ENCODE data around the gene GSN. TPM values are rescaled to one million over a fixed set of nuclear protein-coding genes. Genes with fewer than 3 reads are reported as not detected.

Gene GSN
- total and polyA plus RNA-seq, 12 donors = 78.5 to 735 (median 293) TPM

DNA sequence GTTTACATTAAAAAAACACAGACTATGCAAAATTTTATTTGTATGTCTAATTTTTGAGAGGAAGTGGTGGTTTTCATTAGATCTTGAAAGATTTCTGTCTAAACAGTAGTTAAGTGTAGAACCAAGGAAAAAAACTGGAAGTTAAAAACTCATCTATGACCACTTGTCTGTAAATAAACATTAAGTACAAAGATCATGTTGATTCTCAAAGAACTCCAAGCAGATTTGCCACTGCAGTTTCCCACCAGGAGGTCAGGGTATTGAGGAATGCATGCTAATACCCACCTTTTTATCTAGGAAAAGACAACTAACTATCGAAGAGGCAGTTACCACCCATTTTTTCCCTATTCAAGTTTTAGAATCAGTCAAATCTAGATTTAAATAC, 100.2 kb downstream of the GSN start:
- Histone ChIP-seq H3K4me1 (replicated peaks in 1 of 2) (peaks cover 46 to 78% of the 10 kb centered on the region in 2 donors), H3K4me3 (peak overlapping the region in 1 of 4 donors; percentile 56), H3K9me3 (replicated peaks in 1 of 3) (no peaks in the 10 kb centered on the region), H3K36me3 (replicated peaks in 1 of 2) (peaks cover 0 to 5% of the 10 kb centered on the region in 2 donors), H3K27me3 (no peaks in the 10 kb centered on the region), H3K27ac (peak overlapping the region in 4 of 5 donors; percentile 0 to 98 (median 90))
- intact Hi-C loops (cut with DNase I) = no loop called here
- WGBS, 4 donors = 64 to 73% (median 68%) methylated on average over 1 of the region's 1 CpG
- DNase-seq = no peak
- TF ChIP-seq, protein P1, sequence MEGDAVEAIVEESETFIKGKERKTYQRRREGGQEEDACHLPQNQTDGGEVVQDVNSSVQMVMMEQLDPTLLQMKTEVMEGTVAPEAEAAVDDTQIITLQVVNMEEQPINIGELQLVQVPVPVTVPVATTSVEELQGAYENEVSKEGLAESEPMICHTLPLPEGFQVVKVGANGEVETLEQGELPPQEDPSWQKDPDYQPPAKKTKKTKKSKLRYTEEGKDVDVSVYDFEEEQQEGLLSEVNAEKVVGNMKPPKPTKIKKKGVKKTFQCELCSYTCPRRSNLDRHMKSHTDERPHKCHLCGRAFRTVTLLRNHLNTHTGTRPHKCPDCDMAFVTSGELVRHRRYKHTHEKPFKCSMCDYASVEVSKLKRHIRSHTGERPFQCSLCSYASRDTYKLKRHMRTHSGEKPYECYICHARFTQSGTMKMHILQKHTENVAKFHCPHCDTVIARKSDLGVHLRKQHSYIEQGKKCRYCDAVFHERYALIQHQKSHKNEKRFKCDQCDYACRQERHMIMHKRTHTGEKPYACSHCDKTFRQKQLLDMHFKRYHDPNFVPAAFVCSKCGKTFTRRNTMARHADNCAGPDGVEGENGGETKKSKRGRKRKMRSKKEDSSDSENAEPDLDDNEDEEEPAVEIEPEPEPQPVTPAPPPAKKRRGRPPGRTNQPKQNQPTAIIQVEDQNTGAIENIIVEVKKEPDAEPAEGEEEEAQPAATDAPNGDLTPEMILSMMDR (IDR thresholded peaks at IDR 0.05) = no peak
- no peak for TF ChIP-seq POLR2A (IDR thresholded peaks at IDR 0.05)

GRCh38 chr9:121368745-121369144, 100.8 kb downstream of the GSN start:
- no peaks in the 10 kb centered on the region for H3K9me3 ChIP-seq (replicated peaks in 1 of 3)
- H3K4me3 ChIP-seq = peak overlapping the region in 3 of 4 donors; percentile 51 to 68 (median 56)
- peak overlapping the region in 4 of 5 donors; percentile 0 to 98 (median 90) for H3K27ac ChIP-seq
- DNase-seq = no peak
- WGBS, 4 donors = 60 to 67% (median 63%) methylated on average over 8 of the region's 8 CpGs
- intact Hi-C loops (cut with DNase I) = no loop called here
- peaks cover 41 to 78% of the 10 kb centered on the region in 2 donors for H3K4me1 ChIP-seq (replicated peaks in 1 of 2)
- peaks cover 0 to 5% of the 10 kb centered on the region in 2 donors for H3K36me3 ChIP-seq (replicated peaks in 1 of 2)
- no peaks in the 10 kb centered on the region for H3K27me3 ChIP-seq
- no peak for TF ChIP-seq POLR2A (IDR thresholded peaks at IDR 0.05)
- TF ChIP-seq, protein P1 (IDR thresholded peaks at IDR 0.05) = no peak

DNA sequence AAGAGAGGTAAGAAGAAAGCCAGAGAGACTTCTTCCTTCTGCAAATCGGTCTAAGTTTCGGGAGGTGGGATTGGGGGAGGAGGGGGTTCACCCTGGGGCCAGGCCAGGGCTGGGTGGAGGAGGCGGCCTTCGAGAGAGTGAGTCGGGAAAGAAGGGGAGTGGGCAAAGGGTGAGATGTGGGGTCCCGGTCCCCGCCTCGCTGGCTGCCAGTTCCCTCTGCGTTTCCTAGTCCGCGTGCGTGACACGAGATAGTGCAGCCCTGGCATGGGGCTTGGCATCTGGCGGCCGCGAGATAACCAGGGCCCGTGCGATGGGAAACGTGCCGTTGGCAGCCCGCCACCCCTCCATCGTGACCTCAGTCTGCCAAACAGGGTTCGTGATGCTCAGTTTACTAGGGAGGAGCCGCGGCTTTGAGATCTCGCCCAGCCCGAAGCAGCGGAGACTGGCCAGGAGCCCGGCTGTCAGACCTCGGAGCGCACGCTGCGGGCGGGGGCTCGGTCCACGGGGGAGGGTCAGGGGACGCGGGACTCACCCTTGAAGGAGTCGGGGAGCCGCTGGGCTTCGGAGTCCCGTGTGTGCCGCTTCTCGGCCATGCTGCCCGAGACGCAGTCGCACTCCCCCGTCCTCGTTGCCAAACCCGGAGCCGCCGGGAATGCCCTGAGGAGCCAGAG, 101.8 kb downstream of the GSN start, which contains the start of gene STOM:
STOM (minus strand) TSS at position 656 of the 671 bp plus-strand sequence; CDS start at position 593, 63 bp downstream.
- no peaks in the 10 kb centered on the region for H3K27me3 ChIP-seq
- 1 to 2% (median 1%) methylated on average over 9 to 52 of the region's 52 CpGs for WGBS, 4 donors
- TF ChIP-seq, protein P1 (IDR thresholded peaks at IDR 0.05) = peak in 1 of 6 experiments; percentile 5
- peak; percentile 97 to 98 for TF ChIP-seq POLR2A (IDR thresholded peaks at IDR 0.05)
- peaks cover 0 to 5% of the 10 kb centered on the region in 2 donors for H3K36me3 ChIP-seq (replicated peaks in 1 of 2)
- H3K4me3 ChIP-seq = peak within 1 kb of the TSS; percentile 51 to 68 (median 60)
- peak within 1 kb of the TSS; percentile 87 to 98 (median 90) for H3K27ac ChIP-seq
- intact Hi-C loops (cut with DNase I) = loop anchor here (5.0 kb wide), 2 partner anchors 42 to 47 kb away; no protein-coding TSS in a partner anchor
- H3K4me1 ChIP-seq (replicated peaks in 1 of 2) = peaks cover 34 to 68% of the 10 kb centered on the region in 2 donors
- peak; percentile 90 to 95 (median 93) for DNase-seq
- H3K9me3 ChIP-seq (replicated peaks in 1 of 3) = no peaks in the 10 kb centered on the region

DNA sequence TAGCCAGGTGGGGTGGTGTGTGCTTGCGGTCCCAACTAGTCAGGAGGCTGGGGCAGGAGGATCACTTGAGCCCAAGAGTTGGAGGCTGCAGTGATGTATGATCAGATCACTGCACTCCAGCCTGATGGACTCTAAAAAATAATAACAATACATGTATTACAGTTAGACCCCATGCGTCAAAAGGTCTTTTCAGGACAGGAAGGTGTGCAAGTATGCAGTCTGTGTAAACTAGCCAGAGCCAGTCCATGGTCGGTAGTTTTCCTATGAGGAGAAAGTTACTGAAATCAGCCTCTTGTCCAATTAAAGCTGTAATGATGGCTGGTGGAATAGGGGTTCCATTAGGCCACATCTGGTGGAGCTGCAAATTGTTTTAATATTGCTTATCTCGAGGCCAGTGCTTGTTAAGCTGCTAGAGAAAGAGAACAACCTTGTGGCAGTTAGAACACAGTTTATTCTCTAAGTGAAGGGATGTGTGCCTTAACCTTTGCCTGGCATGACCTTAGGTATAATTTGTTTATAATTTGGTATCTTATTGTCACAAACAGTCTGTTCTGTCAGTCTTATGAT, 103.6 kb downstream of the GSN start:
- Histone ChIP-seq H3K4me1 (replicated peaks in 1 of 2) (peaks cover 25 to 49% of the 10 kb centered on the region in 2 donors), H3K4me3 (no peak overlapping the region), H3K27me3 (no peaks in the 10 kb centered on the region), H3K36me3 (replicated peaks in 1 of 2) (peaks cover 0 to 3% of the 10 kb centered on the region in 2 donors), H3K9me3 (replicated peaks in 1 of 3) (no peaks in the 10 kb centered on the region), H3K27ac (peak overlapping the region in 2 of 5 donors; percentile 93 to 98)
- 63 to 78% (median 70%) methylated on average over 4 of the region's 4 CpGs for WGBS, 4 donors
- intact Hi-C loops (cut with DNase I) = loop anchor here (5.0 kb wide), 2 partner anchors 44 to 49 kb away; no protein-coding TSS in a partner anchor
- TF ChIP-seq, protein P1 (IDR thresholded peaks at IDR 0.05) = no peak
- no peak for DNase-seq

All from adrenal gland (tissue), 12 donors.